Upper lobe of left lung (tissue), 6 donors: ENCODE measurements around the gene MCF2L2. TPM values are rescaled to one million over a fixed set of nuclear protein-coding genes. Genes with fewer than 3 reads are reported as not detected.

Experiments used
- ATAC-seq, 2 donors: fragments of 200-7000 bp; cut with Tn5 transposase; one replicate each; pipeline ENCODE4 v1.9.1; 2022; ENCODE audit warnings: mild to moderate bottlenecking in 2 of 2, moderate library complexity in 2 of 2; ENCODE audit not compliant: low FRiP score in 2 of 2
- DNase-seq, 2 donors: peaks; one replicate each; pipeline ENCODE4 v3.0.0-alpha.2; 2019 to 2020
- H3K27ac ChIP-seq, 4 donors: fragments of 200-600 bp; sonication (generic); one replicate each; pipeline ENCODE4 v1.5.1; 2016 to 2019
- H3K27me3 ChIP-seq, 4 donors: fragments of 200-600 bp; sonication (generic); one replicate each; pipeline ENCODE4 v1.5.1; 2017 to 2019
- H3K36me3 ChIP-seq, 4 donors: fragments of 200-600 bp; sonication (generic); one replicate each; pipeline ENCODE4 v1.5.1; 2016 to 2019
- H3K4me1 ChIP-seq, 4 donors: fragments of 200-600 bp; sonication (generic); one replicate each; pipeline ENCODE4 v1.5.1; 2018 to 2019
- H3K4me3 ChIP-seq, 4 donors: fragments of 200-600 bp; sonication (generic); one replicate each; pipeline ENCODE4 v1.5.1; 2017 to 2019; ENCODE audit warnings: mild to moderate bottlenecking in 2 of 4, moderate library complexity in 1 of 4
- H3K9me3 ChIP-seq, 4 donors: fragments of 200-600 bp; sonication (generic); one replicate each; pipeline ENCODE4 v1.5.1; 2018 to 2019
- CTCF ChIP-seq, 6 experiments: fragments of 450-650 bp in 4 of 6; fragments of 200-600 bp in 2 of 6; sonication (generic) in 2 of 6; IDR thresholded peaks; one replicate each; pipeline ENCODE4 v1.5.1; 2016 to 2019; ENCODE audit warnings: antibody characterized with exemption in 6 of 6
- EP300 ChIP-seq, 4 donors: sonication (generic); formaldehyde crosslinking; IDR thresholded peaks; one replicate each; pipeline ENCODE4 v1.5.1; 2017; ENCODE audit warnings: antibody characterized with exemption in 4 of 4, control low read depth in 2 of 4
- POLR2A ChIP-seq, 4 donors: fragments of 450-650 bp; IDR thresholded peaks; one replicate each; pipeline ENCODE4 v1.5.1; 2016 to 2017; ENCODE audit warnings: antibody characterized with exemption in 4 of 4, mild to moderate bottlenecking in 2 of 4
- POLR2AphosphoS5 ChIP-seq, 2 donors: sonication (generic); formaldehyde crosslinking; IDR thresholded peaks; one replicate each; pipeline ENCODE4 v1.5.1; 2017; ENCODE audit warnings: antibody characterized with exemption in 2 of 2
- WGBS, 2 donors: methylation state at CpG; one replicate each; pipeline ENCODE4 v1.1.5; 2017 to 2018; 5-methylcytosine and 5-hydroxymethylcytosine counted together
- total RNA-seq, 6 donors: library from RNA; depleted of rRNA in 4 of 6; stranded (reverse); fragments of >200 nt in 4 of 6; gene quantifications; one replicate each; pipeline versions ENCODE4 v1.1.0 to v1.2.1, GENCODE V29; 2016 to 2021
- donor health status: DM: no; HTN: no; CAD: no; lungs with moderate emphysema.
- donor health status: DM: no; HTN: yes; CAD: no; lungs with severe emphysema.

MCF2L2 gene
- total RNA-seq, 6 donors from 2014 or later = 0.22 to 2.0 (median 1.2) TPM

DNA sequence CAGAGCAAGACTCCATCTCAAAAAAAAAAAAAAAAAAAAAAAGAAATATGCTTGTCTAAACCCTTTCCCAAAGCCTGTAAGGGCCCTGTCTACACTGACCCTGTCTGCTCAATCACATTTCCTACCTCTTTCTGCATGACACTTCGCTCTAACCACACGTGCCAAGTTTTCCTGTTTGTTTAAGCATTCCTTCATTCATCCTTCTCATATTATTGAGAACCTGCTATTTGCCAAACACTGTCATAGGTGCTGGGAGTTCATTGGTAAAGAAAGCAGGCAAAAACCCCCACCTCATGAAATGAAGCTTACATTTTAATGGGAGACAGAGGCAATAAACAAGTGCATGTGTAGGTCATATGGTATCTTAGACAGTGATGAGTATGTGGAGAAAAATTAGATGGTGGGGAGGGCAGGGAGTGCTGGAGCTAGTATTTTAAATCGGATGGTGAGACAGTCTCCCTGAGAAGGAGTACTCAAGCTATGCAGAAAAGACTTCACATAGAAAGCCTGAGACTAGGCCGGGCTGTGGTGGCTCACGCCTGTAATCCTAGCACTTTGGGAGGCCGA is 127.3 kb downstream of the MCF2L2 start:
- 75 to 88% methylated on average over 6 of the region's 6 CpGs for WGBS, 2 donors
- DNase-seq = no peak
- H3K9me3 ChIP-seq = no peaks in the 10 kb centered on the region
- no peak overlapping the region for H3K27ac ChIP-seq
- ATAC-seq = no peak
- H3K4me1 ChIP-seq = peaks cover 0 to 9% (median 5%) of the 10 kb centered on the region in 4 donors
- no peaks in the 10 kb centered on the region for H3K27me3 ChIP-seq
- H3K4me3 ChIP-seq = no peak overlapping the region
- no peaks in the 10 kb centered on the region for H3K36me3 ChIP-seq
- TF ChIP-seq EP300 (IDR thresholded peaks at IDR 0.05) (no peak), CTCF (IDR thresholded peaks at IDR 0.05) (no peak), POLR2AphosphoS5 (IDR thresholded peaks at IDR 0.05) (no peak), POLR2A (IDR thresholded peaks at IDR 0.05) (no peak)

DNA sequence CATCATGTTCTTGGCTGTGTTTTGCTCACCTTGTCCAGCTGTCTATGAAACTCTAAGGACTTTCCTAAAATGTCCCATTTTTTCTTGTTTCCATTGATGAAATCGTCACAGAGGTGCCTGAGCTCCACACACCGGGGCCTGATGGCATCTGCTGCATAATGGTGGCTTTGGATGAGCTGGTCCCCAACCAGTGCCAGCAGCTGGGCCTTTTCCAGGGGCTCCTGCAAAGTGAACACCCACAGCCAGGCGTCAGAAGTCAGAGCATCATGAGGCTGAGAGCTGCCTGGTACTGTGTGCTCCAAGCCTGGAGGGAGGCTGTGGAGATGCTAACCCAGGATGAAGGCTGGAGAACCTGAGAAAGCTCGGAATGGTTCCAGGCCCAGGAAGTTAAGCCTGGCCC is 128.4 kb downstream of the MCF2L2 start:
- ATAC-seq = no peak

GRCh38 chr3:183298701-183299153 is 129.7 kb downstream of the MCF2L2 start:
- no peak overlapping the region for H3K27ac ChIP-seq
- no peaks in the 10 kb centered on the region for H3K9me3 ChIP-seq
- H3K4me1 ChIP-seq = peaks cover 10 to 20% (median 15%) of the 10 kb centered on the region in 4 donors
- no peaks in the 10 kb centered on the region for H3K27me3 ChIP-seq
- no peaks in the 10 kb centered on the region for H3K36me3 ChIP-seq
- ATAC-seq (peak; percentile 52 to 89), DNase-seq (peak in 1 of 2 donors; percentile 85)
- H3K4me3 ChIP-seq = no peak overlapping the region
- TF ChIP-seq POLR2A (IDR thresholded peaks at IDR 0.05) (no peak), CTCF (IDR thresholded peaks at IDR 0.05) (no peak), POLR2AphosphoS5 (IDR thresholded peaks at IDR 0.05) (peak; percentile 30 to 58), EP300 (IDR thresholded peaks at IDR 0.05) (no peak)
- WGBS, 2 donors = 69 to 75% methylated on average over 3 to 5 of the region's 5 CpGs

More for the DNA sequence above, 128.4 kb downstream of the MCF2L2 start:
- Histone ChIP-seq H3K4me1 (peaks cover 10 to 19% (median 14%) of the 10 kb centered on the region in 4 donors), H3K4me3 (no peak overlapping the region), H3K36me3 (no peaks in the 10 kb centered on the region), H3K27me3 (no peaks in the 10 kb centered on the region), H3K27ac (no peak overlapping the region), H3K9me3 (no peaks in the 10 kb centered on the region)
- TF ChIP-seq EP300 (IDR thresholded peaks at IDR 0.05) = no peak
- no peak for TF ChIP-seq POLR2A (IDR thresholded peaks at IDR 0.05)
- no peak for TF ChIP-seq POLR2AphosphoS5 (IDR thresholded peaks at IDR 0.05)
- no peak for TF ChIP-seq CTCF (IDR thresholded peaks at IDR 0.05)
- WGBS, 2 donors = 94 to 98% methylated on average over 4 of the region's 4 CpGs
- DNase-seq = no peak

GRCh38 chr3:183296944-183297343 is 131.5 kb downstream of the MCF2L2 start:
- DNase-seq (peak in 1 of 2 donors; percentile 87), ATAC-seq (peak; percentile 12 to 63)
- Histone ChIP-seq H3K4me3 (no peak overlapping the region), H3K27me3 (no peaks in the 10 kb centered on the region), H3K4me1 (peaks cover 10 to 20% (median 15%) of the 10 kb centered on the region in 4 donors), H3K27ac (peak overlapping the region; percentile 17 to 57 (median 33)), H3K36me3 (no peaks in the 10 kb centered on the region), H3K9me3 (no peaks in the 10 kb centered on the region)
- WGBS, 2 donors = 76 to 78% methylated on average over 10 to 12 of the region's 12 CpGs
- TF ChIP-seq POLR2AphosphoS5 (IDR thresholded peaks at IDR 0.05) (peak in 1 of 2 donors; percentile 47), EP300 (IDR thresholded peaks at IDR 0.05) (peak in 2 of 4 donors; percentile 25 to 67), CTCF (IDR thresholded peaks at IDR 0.05) (no peak)

GRCh38 chr3:183295211-183295610 is 133.2 kb downstream of the MCF2L2 start:
- H3K27ac ChIP-seq = peak overlapping the region in 2 of 4 donors; percentile 56 to 57
- ATAC-seq = peak; percentile 32 to 51
- 25 to 30% methylated on average over 3 of the region's 3 CpGs for WGBS, 2 donors

More at GRCh38 chr3:183295211-183295610, 133.2 kb downstream of the MCF2L2 start:
- peak in 1 of 2 donors; percentile 70 for DNase-seq
- Histone ChIP-seq H3K27me3 (no peaks in the 10 kb centered on the region), H3K4me1 (peaks cover 10 to 20% (median 15%) of the 10 kb centered on the region in 4 donors), H3K4me3 (no peak overlapping the region), H3K9me3 (no peaks in the 10 kb centered on the region), H3K36me3 (no peaks in the 10 kb centered on the region)
- TF ChIP-seq POLR2AphosphoS5 (IDR thresholded peaks at IDR 0.05) (peak in 1 of 2 donors; percentile 63), CTCF (IDR thresholded peaks at IDR 0.05) (no peak), POLR2A (IDR thresholded peaks at IDR 0.05) (no peak)
